Ishikawa (cell line): ENCODE measurements around the gene MAST2.

ENCODE experiments used
- CEBPB ChIP-seq: IDR thresholded peaks from 2 replicates; pipeline ENCODE4 v1.6.1; 2012
- CREB1 ChIP-seq: IDR thresholded peaks from 2 replicates; pipeline ENCODE4 v1.6.1; 2012; ENCODE audit warnings: low read depth
- EGR1 ChIP-seq: IDR thresholded peaks from 2 replicates; pipeline ENCODE4 v1.6.1; 2012
- EP300 ChIP-seq: IDR thresholded peaks from 2 replicates; pipeline ENCODE4 v1.6.1; 2012; ENCODE audit warnings: borderline replicate concordance
- FOXM1 ChIP-seq: IDR thresholded peaks from 2 replicates; pipeline ENCODE4 v1.6.1; 2012; ENCODE audit warnings: low read depth, borderline replicate concordance
- MAX ChIP-seq: IDR thresholded peaks from 2 replicates; pipeline ENCODE4 v1.6.1; 2012
- NFIC ChIP-seq: IDR thresholded peaks from 2 replicates; pipeline ENCODE4 v1.6.1; 2012
- RAD21 ChIP-seq: IDR thresholded peaks from 2 replicates; pipeline ENCODE4 v1.6.1; 2012; ENCODE audit warnings: low read depth
- REST ChIP-seq: IDR thresholded peaks from 2 replicates; pipeline ENCODE4 v1.6.1; 2012; ENCODE audit warnings: low read depth, mild to moderate bottlenecking
- TAF1 ChIP-seq: IDR thresholded peaks from 2 replicates; pipeline ENCODE4 v1.6.1; 2012; ENCODE audit warnings: low read depth, mild to moderate bottlenecking
- TCF12 ChIP-seq: IDR thresholded peaks from 2 replicates; pipeline ENCODE4 v1.6.1; 2012; ENCODE audit warnings: low read depth
- TEAD4 ChIP-seq: IDR thresholded peaks from 2 replicates; pipeline ENCODE4 v1.6.1; 2012
- YY1 ChIP-seq: IDR thresholded peaks from 2 replicates; pipeline ENCODE4 v1.6.1; 2012; ENCODE audit warnings: low read depth
- ZBTB7A ChIP-seq: IDR thresholded peaks from 2 replicates; pipeline ENCODE4 v1.6.1; 2012; ENCODE audit warnings: low read depth
- TF ChIP-seq, protein P1 (sequence below): IDR thresholded peaks from 2 replicates; pipeline ENCODE4 v1.6.1; 2012

MAST2 gene

GRCh38 chr1:46026531-46026930 lies 223.1 kb downstream of the MAST2 start:
- TF ChIP-seq EP300 (no peak), TAF1 (no peak), REST (no peak), FOXM1 (no peak), ZBTB7A (no peak), MAX (no peak), NFIC (no peak), EGR1 (no peak), YY1 (no peak), CEBPB (no peak), RAD21 (no peak), TEAD4 (no peak)
- TF ChIP-seq, protein P1, sequence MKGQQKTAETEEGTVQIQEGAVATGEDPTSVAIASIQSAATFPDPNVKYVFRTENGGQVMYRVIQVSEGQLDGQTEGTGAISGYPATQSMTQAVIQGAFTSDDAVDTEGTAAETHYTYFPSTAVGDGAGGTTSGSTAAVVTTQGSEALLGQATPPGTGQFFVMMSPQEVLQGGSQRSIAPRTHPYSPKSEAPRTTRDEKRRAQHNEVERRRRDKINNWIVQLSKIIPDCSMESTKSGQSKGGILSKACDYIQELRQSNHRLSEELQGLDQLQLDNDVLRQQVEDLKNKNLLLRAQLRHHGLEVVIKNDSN: no peak

GRCh38 chr1:46027788-46028573 lies 224.6 kb downstream of the MAST2 start:
- TF ChIP-seq TAF1 (no peak), EGR1 (no peak), MAX (no peak), ZBTB7A (no peak), FOXM1 (no peak), CREB1 (no peak), REST (no peak), YY1 (no peak), TCF12 (no peak), NFIC (no peak), TEAD4 (no peak), RAD21 (no peak), CEBPB (no peak), EP300 (no peak)
- TF ChIP-seq, protein P1: no peak

DNA sequence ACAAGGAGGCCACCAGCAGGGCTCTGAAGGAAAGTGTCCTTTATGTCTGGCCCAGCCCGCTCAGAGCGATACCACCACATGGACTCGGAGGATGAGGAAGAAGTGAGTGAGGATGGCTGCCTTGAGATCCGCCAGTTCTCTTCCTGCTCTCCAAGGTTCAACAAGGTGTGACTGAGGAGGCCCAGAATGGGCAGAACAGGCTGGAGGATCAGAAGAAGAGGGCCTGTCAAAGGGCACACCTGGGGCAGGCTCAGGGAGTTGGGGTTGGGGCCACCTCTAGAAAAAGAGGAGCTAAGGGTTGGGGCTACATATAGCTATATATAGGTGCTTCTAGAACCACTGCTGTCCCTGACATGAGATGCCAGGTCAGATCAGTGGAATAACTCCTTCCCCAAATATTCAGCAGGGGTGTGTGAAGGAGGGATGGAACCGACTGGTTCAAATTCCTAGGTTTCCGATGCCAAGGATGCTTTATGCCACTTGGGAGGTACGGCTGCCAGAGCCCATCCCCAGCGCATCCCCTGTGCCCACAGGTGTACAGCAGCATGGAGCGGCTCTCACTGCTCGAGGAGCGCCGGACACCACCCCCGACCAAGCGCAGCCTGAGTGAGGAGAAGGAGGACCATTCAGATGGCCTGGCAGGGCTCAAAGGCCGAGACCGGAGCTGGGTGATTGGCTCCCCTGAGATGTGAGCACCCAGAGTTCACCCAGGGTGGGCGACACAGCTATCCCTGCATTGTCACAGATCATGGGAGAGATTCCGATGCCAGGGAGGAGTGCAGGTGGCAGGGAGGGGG lies 226.9 kb downstream of the MAST2 start:
- TF ChIP-seq CREB1: no peak
- TF ChIP-seq ZBTB7A: no peak
- TF ChIP-seq TCF12: no peak
- TF ChIP-seq REST: no peak
- no peak for TF ChIP-seq EGR1
- TF ChIP-seq TEAD4: no peak
- no peak for TF ChIP-seq EP300
- TF ChIP-seq YY1: no peak
- TF ChIP-seq MAX: no peak
- no peak for TF ChIP-seq FOXM1
- no peak for TF ChIP-seq RAD21
- TF ChIP-seq NFIC: no peak
- no peak for TF ChIP-seq TAF1
- TF ChIP-seq CEBPB: no peak
- TF ChIP-seq, protein P1: no peak
